NB4 (cell line): ENCODE results near the gene SAGE1.
"Not testable (repeated sequence)": the region's sequence is repeated elsewhere in the genome, so short reads cannot be mapped to it uniquely, and the experiment has no call there.

Experiments
- DNase-seq: peaks from one replicate; pipeline ENCODE4 v3.0.0; 2010; ENCODE audit warnings: low read depth
- H3K4me3 ChIP-seq: one replicate; pipeline ENCODE4 v1.5.1; 2011; ENCODE audit warnings: mild to moderate bottlenecking, low read depth, low read length, moderate library complexity
- CTCF ChIP-seq: IDR thresholded peaks from one replicate; pipeline ENCODE4 v1.5.1; 2012; ENCODE audit warnings: low read depth, low read length
- MAX ChIP-seq: IDR thresholded peaks from 2 replicates; pipeline ENCODE4 v1.6.1; 2011; ENCODE audit warnings: low read depth, low read length
- MYC ChIP-seq: IDR thresholded peaks from 2 replicates; pipeline ENCODE4 v1.6.1; 2011; ENCODE audit warnings: low read depth, low read length
- POLR2A ChIP-seq: IDR thresholded peaks from 2 replicates; pipeline ENCODE4 v1.6.1; 2011; ENCODE audit warnings: mild to moderate bottlenecking; ENCODE audit not compliant: insufficient read length; ENCODE audit errors: extremely low read depth

Gene SAGE1

GRCh38 chrX:135910251-135910650 is 16.7 kb downstream of the SAGE1 start:
- DNase-seq = no peak
- H3K4me3 ChIP-seq = no peak overlapping the region
- no peak for TF ChIP-seq MAX

GRCh38 chrX:135914404-135914803 is 20.9 kb downstream of the SAGE1 start:
- TF ChIP-seq CTCF = no peak
- no peak for TF ChIP-seq MYC
- TF ChIP-seq MAX = no peak
- no peak for TF ChIP-seq POLR2A
- no peak overlapping the region for H3K4me3 ChIP-seq
- DNase-seq = no peak

GRCh38 chrX:135920516-135920915 is 27.0 kb downstream of the SAGE1 start:
- not testable (repeated sequence) for H3K4me3 ChIP-seq, DNase-seq

- no peak for DNase-seq
- no peak overlapping the region for H3K4me3 ChIP-seq
- TF ChIP-seq POLR2A (no peak), CTCF (no peak), MAX (no peak), MYC (no peak)
Observed at GRCh38 chrX:135923353-135923752, 29.8 kb downstream of the SAGE1 start.

- DNase-seq = no peak
- TF ChIP-seq POLR2A = no peak
- no peak for TF ChIP-seq MAX
- TF ChIP-seq CTCF = no peak
- no peak for TF ChIP-seq MYC
- no peak overlapping the region for H3K4me3 ChIP-seq
Observed at GRCh38 chrX:135927897-135928296, 34.4 kb downstream of the SAGE1 start.

GRCh38 chrX:135931644-135932487 is 38.4 kb downstream of the SAGE1 start:
- TF ChIP-seq POLR2A = no peak
- peak; percentile 70 for TF ChIP-seq CTCF
- TF ChIP-seq MAX = no peak
- TF ChIP-seq MYC = no peak
- peak; percentile 45 for DNase-seq

More at GRCh38 chrX:135931644-135932487, 38.4 kb downstream of the SAGE1 start:
- H3K4me3 ChIP-seq = no peak overlapping the region
